ENCODE measurements around the gene NXPH4. TPM values are rescaled to one million over a fixed set of nuclear protein-coding genes. Genes with fewer than 3 reads are reported as not detected.

NXPH4 gene
- total RNA-seq, 2 donors from 2014 or later = 0.11 to 0.54 TPM

DNA sequence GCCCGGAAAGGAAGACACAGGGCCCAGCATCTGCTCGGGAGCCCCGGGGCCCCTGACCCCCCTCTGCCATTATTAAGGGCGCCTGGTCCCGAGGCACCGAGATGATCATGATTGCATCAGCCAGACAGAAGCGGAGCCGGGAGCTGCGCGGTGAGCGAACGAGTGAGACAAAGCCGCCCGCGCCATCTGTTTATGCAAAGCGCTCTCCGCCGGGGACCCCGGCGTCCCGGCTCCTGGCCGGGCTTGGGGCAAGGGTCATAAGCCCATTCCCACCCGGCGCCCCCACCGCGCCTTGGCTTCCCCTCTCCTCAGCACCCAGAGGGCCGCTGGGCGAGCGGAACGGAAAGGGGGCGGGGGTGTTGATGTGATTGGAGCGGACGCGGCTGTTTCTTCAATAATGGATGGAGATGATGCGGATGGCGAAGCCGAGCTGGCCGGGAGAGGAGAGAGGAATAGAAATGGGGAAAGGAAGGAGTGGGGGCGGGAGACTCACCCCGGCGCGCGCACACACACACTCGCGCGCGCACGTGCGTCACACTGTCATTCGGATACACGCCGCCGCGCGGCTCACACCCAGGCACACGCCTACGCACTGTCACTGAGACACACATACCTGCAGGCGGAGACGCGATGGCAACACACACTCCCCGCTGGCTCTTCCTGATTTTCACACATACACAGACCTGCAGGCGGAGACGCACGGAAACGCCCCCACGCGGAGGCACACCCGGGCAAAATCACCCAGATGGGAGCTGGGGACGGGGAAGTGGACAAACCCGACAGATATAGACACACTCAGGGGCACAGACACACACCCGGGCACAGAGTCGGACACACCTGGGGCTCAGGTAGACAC, 23.7 kb downstream of the NXPH4 start:
- Mint-ChIP-seq H3K9me3 (no peaks in the 10 kb centered on the region), H3K36me3 (peaks cover 0 to 4% of the 10 kb centered on the region in 2 donors), H3K27ac (peak overlapping the region; percentile 80 to 83)
- DNase-seq (ENCODE audit: low spot score in 2 of 2) (peak in 1 of 2 donors; percentile 74), ATAC-seq (peak; percentile 36 to 39)

GRCh38 chr12:57240926-57241401, 24.4 kb downstream of the NXPH4 start:
- H3K27ac Mint-ChIP-seq = no peak overlapping the region
- DNase-seq (ENCODE audit: low spot score in 2 of 2) = no peak
- H3K36me3 Mint-ChIP-seq = peaks cover 0 to 4% of the 10 kb centered on the region in 2 donors
- no peaks in the 10 kb centered on the region for H3K9me3 Mint-ChIP-seq
- ATAC-seq = peak in 1 of 2 donors; percentile 7

- no peak for DNase-seq (ENCODE audit: low spot score in 2 of 2)
- Mint-ChIP-seq H3K9me3 (no peaks in the 10 kb centered on the region), H3K36me3 (peaks cover 0 to 4% of the 10 kb centered on the region in 2 donors), H3K27ac (no peak overlapping the region)
- no peak for ATAC-seq
Measured at GRCh38 chr12:57241402-57242310, 25.1 kb downstream of the NXPH4 start.

DNA sequence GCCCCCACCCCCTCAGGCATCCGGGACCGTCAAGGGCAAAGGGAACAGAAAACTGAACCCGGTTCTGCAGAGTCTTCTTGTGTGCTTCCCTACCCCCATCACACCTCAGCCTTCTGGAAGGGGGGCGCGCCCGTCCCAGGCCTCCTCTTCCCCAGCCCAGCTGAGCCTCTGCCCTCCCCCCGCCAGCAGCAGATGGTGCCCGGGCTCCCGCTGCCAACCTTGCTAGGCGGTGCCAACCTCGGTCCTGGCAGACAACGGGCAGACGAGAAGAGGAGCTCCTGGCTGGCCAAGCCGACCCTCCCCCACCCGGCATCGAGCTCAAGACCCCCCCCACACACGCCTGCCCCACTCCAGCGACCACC, 25.7 kb downstream of the NXPH4 start:
- Mint-ChIP-seq H3K36me3 (peaks cover 0 to 4% of the 10 kb centered on the region in 2 donors), H3K9me3 (no peaks in the 10 kb centered on the region), H3K27ac (no peak overlapping the region)
- DNase-seq (ENCODE audit: low spot score in 2 of 2) = no peak
- no peak for ATAC-seq

- H3K27ac Mint-ChIP-seq = no peak overlapping the region
- peak; percentile 15 to 35 for ATAC-seq
Measured at GRCh38 chr12:57242691-57243454, 26.3 kb downstream of the NXPH4 start.

GRCh38 chr12:57243521-57244311, 27.1 kb downstream of the NXPH4 start:
- Mint-ChIP-seq H3K36me3 (peaks cover 0 to 3% of the 10 kb centered on the region in 2 donors), H3K9me3 (no peaks in the 10 kb centered on the region), H3K27ac (peak overlapping the region in 1 of 2 donors; percentile 78)
- DNase-seq (ENCODE audit: low spot score in 2 of 2) (peak; percentile 76 to 93), ATAC-seq (peak; percentile 25 to 28)

More at GRCh38 chr12:57242691-57243454, 26.3 kb downstream of the NXPH4 start:
- DNase-seq (ENCODE audit: low spot score in 2 of 2) = peak in 1 of 2 donors; percentile 87
- peaks cover 0 to 4% of the 10 kb centered on the region in 2 donors for H3K36me3 Mint-ChIP-seq
- H3K9me3 Mint-ChIP-seq = no peaks in the 10 kb centered on the region

DNA sequence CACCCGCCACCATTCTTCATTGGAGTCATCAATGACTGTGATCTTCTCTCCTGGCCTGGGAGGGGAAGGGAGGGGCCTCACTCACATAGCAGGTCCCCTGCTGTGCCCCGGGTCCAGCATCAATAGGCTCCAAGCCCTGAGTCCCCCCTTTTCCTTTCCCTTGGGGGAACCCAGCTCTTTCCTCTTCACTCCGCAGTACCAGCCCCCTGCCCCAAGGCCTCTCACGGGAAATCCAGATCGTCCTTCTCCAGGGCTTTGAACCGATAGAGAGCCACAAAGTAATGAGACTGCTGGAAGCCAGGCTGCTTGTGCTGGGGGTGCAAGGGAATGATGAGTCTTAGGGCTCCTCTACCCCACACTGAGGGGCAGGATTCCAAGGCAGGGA, 27.7 kb downstream of the NXPH4 start:
- no peak overlapping the region for H3K27ac Mint-ChIP-seq
- no peaks in the 10 kb centered on the region for H3K36me3 Mint-ChIP-seq
- DNase-seq (ENCODE audit: low spot score in 2 of 2) (no peak), ATAC-seq (no peak)
- H3K9me3 Mint-ChIP-seq = no peaks in the 10 kb centered on the region

DNA sequence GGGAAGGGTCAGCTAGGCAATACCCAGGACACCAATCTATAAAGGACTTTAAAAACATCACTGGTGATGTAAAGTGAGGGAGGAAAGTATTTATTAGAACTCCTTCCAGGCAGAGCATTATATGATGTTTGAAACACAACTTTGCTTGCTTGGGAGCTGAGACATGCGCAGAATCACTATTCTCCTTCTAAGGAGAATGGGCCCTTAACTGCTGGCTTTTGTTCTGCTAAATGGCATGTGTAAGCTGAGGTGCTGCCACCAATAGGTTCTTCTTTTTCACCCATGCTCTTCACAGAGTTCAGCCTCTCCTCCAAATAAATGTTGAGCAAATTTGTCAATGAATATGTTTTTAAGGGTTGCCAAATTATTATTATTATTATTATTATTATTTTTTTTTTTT, 30.4 kb downstream of the NXPH4 start:
- Mint-ChIP-seq H3K27ac (no peak overlapping the region), H3K36me3 (no peaks in the 10 kb centered on the region), H3K9me3 (no peaks in the 10 kb centered on the region)
- ATAC-seq (no peak), DNase-seq (ENCODE audit: low spot score in 2 of 2) (no peak)

GRCh38 chr12:57248934-57249742, 32.5 kb downstream of the NXPH4 start:
- ATAC-seq = peak; percentile 34 to 51

GRCh38 chr12:57250541-57250940, 33.9 kb downstream of the NXPH4 start:
- ATAC-seq (no peak), DNase-seq (ENCODE audit: low spot score in 2 of 2) (no peak)
- no peak overlapping the region for H3K27ac Mint-ChIP-seq
- no peaks in the 10 kb centered on the region for H3K9me3 Mint-ChIP-seq
- no peaks in the 10 kb centered on the region for H3K36me3 Mint-ChIP-seq

More at GRCh38 chr12:57248934-57249742, 32.5 kb downstream of the NXPH4 start:
- no peaks in the 10 kb centered on the region for H3K9me3 Mint-ChIP-seq
- H3K27ac Mint-ChIP-seq = no peak overlapping the region
- DNase-seq (ENCODE audit: low spot score in 2 of 2) = no peak
- H3K36me3 Mint-ChIP-seq = no peaks in the 10 kb centered on the region

DNA sequence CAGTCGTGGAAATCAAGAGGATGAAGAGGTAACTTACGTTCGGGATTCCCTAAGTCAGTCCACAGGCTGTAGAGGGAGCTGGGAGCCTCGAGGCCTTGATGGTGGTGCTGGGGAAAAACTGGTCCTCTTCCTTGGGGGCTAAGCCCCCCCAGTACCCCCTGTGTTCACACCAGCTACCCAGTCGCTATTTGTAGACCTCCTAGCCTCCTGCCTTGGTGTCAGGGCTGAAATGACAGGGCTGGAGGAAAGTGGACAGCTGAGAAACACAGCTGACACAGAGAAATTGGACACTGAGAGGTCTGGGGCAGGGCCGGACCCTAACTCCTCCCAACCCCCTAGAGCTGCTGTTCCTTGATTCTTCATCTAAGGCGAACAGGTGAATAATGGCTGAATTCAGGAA, 34.4 kb downstream of the NXPH4 start, which contains the start of gene STAC3:
TSS of gene STAC3 (minus strand) at position 232 of the 400 bp plus-strand sequence. CDS start 1,551 bp downstream, outside the sequence.
- no peak for ATAC-seq
- no peak for DNase-seq (ENCODE audit: low spot score in 2 of 2)
- H3K36me3 Mint-ChIP-seq = no peaks in the 10 kb centered on the region
- no peak within 1 kb of the TSS for H3K27ac Mint-ChIP-seq
- no peaks in the 10 kb centered on the region for H3K9me3 Mint-ChIP-seq

- Mint-ChIP-seq H3K36me3 (no peaks in the 10 kb centered on the region), H3K27ac (peak overlapping the region in 1 of 2 donors; percentile 24), H3K9me3 (no peaks in the 10 kb centered on the region)
- ATAC-seq (no peak), DNase-seq (ENCODE audit: low spot score in 2 of 2) (no peak)
Measured at GRCh38 chr12:57254506-57255280, 38.1 kb downstream of the NXPH4 start.

GRCh38 chr12:57255916-57256315, 39.3 kb downstream of the NXPH4 start:
- H3K9me3 Mint-ChIP-seq = no peaks in the 10 kb centered on the region
- no peak overlapping the region for H3K27ac Mint-ChIP-seq
- no peak for ATAC-seq
- DNase-seq (ENCODE audit: low spot score in 2 of 2) = no peak
- no peaks in the 10 kb centered on the region for H3K36me3 Mint-ChIP-seq
